Right cardiac atrium (tissue), 5 donors: Measurements from ENCODE around the gene NSMF. TPM values are rescaled to one million over a fixed set of nuclear protein-coding genes. Genes with fewer than 3 reads are reported as not detected.
A peak's percentile ranks its signal among the peaks of the same experiment; 100 is the strongest.

Source experiments
- ATAC-seq, 2 donors: fragments of 200-7000 bp; cut with Tn5 transposase; one replicate each; pipeline versions ENCODE4 v1.8.0 to v1.9.1; 2020; ENCODE audit warnings: moderate library complexity in 2 of 2, mild to moderate bottlenecking in 1 of 2
- DNase-seq, 3 donors: peaks; one replicate each; pipeline ENCODE4 v3.0.0-alpha.2; 2020
- H3K27ac ChIP-seq: one replicate; pipeline ENCODE4 v1.5.1; 2013; ENCODE audit warnings: mild to moderate bottlenecking, low read length, control low read depth, moderate library complexity
- H3K27me3 ChIP-seq: one replicate; pipeline ENCODE4 v1.6.1; 2013; ENCODE audit not compliant: control insufficient read depth, insufficient read depth
- H3K4me1 ChIP-seq: one replicate; pipeline ENCODE4 v1.6.1; 2013; ENCODE audit warnings: low read length; ENCODE audit not compliant: control insufficient read depth, insufficient read depth
- H3K4me3 ChIP-seq: one replicate; pipeline ENCODE4 v1.5.1; 2013; ENCODE audit warnings: low read length, control low read depth
- H3K9me3 ChIP-seq: one replicate; pipeline ENCODE4 v1.6.1; 2013; ENCODE audit warnings: low read length; ENCODE audit not compliant: control insufficient read depth
- WGBS: extraction: QIAGEN DNeasy Blood & Tissue Kit; methylation state at CpG from one replicate; pipeline ENCODE4 v1.1.7; 2013; 5-methylcytosine and 5-hydroxymethylcytosine counted together
- intact Hi-C, 4 donors: fragments of 100-400 bp; cut with DNase I; formaldehyde crosslinking; loops; one replicate each; pipeline versions ENCODE4 v1.11.0 to v1.14.0; 2022 to 2023
- polyA plus RNA-seq: library from polyadenylated mRNA; stranded (reverse); fragments of 200-250 nt; gene quantifications from one replicate; pipeline ENCODE4 v1.2.3, GENCODE V29; 2013
- total RNA-seq, 4 donors: library from RNA; stranded (reverse); fragmentation: NEBNext Ultra II Directional; extraction: Animal tissue kit (Norgen Biotek cat#: 25700); gene quantifications; one replicate each; pipeline ENCODE4 v1.2.1, GENCODE V29; 2021
- donor health status: healthy with polysubstance abuse.
- donor health status: DM: no; HTN: yes; CAD: no.
- donor health status: DM: no; HTN: no; CAD: no.
- donor health status: DM: no; HTN: yes; CAD: no; lungs with severe emphysema.
- donor health status: DM: yes; HTN: yes; CAD: no.

NSMF gene
- total and polyA plus RNA-seq, 5 donors = 12.4 to 25.5 (median 18.8) TPM

DNA sequence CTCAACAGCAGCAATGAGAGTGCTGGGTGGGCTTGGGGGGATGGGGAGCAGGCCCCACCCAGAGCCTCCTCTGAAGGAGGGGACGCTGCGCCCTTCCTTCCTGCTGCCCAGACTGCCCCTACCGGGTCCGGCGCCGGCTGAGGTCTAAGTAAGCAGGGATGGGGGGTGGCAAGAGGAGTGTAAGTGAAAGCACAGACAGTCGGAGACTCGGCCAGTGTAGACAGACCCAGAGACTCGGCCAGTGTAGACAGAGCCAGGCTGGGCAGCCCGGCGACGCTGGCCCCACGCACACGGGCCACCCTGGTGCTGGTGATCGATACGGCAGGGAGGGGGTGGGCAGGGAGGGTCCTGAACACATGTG is 10.6 kb downstream of the NSMF start:
- ATAC-seq = no peak

DNA sequence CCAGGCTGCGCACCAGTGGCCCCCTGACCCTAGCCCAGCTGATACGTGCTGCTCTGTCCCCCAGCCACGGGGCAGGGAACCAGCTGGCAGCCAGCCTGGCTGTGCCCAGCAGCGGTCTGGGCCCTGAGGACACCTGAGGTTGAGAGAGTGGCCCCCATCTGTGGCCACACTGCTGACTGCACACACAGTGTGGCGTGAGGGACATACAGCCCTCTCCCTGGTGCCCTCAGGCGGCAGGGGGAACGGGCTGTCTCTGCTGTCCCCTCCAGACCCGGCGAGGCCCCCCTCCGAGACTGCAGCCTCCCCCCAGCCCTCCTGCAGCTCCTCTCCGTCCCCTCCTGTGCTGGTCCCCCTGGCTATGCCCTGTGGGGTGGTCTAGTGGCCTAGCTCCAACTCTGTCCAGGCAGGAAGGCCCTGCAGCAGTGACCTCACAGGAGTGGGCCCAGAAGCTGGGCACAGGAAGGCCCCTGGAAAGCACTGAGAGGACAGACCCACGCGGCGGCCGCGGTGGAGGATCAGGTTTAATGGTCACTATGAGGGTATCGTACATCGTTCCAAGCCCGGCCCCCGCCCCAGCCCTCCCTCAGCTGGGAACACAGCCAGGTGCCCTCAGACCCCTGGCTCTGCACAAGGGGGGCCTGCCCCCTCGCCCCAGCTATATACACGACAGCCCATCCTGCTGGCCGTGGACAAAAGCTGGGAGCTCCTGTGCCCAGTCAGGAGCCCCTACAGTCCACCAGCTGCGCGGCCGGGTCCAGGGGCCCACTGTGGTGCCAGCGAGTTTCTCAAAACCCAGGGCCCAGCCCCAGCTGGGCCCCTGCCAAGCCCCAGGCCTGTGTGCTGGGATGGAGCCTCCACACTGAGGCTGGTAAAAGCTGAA is 11.2 kb downstream of the NSMF start:
- peak; percentile 18 to 64 (median 55) for DNase-seq
- 82% methylated on average over 27 of the region's 27 CpGs for WGBS
- Histone ChIP-seq H3K27ac (no peak overlapping the region), H3K4me3 (no peak overlapping the region), H3K4me1 (no peaks in the 10 kb centered on the region), H3K27me3 (no peaks in the 10 kb centered on the region), H3K9me3 (no peaks in the 10 kb centered on the region)
- peak in 1 of 2 donors; percentile 16 for ATAC-seq
- intact Hi-C loops = no loop called here

More for the DNA sequence above, 10.6 kb downstream of the NSMF start:
- intact Hi-C loops = no loop called here
- Histone ChIP-seq H3K4me3 (no peak overlapping the region), H3K4me1 (no peaks in the 10 kb centered on the region), H3K27me3 (no peaks in the 10 kb centered on the region), H3K27ac (no peak overlapping the region), H3K9me3 (no peaks in the 10 kb centered on the region)
- peak in 2 of 3 donors; percentile 28 to 50 for DNase-seq
- 92% methylated on average over 16 of the region's 16 CpGs for WGBS

DNA sequence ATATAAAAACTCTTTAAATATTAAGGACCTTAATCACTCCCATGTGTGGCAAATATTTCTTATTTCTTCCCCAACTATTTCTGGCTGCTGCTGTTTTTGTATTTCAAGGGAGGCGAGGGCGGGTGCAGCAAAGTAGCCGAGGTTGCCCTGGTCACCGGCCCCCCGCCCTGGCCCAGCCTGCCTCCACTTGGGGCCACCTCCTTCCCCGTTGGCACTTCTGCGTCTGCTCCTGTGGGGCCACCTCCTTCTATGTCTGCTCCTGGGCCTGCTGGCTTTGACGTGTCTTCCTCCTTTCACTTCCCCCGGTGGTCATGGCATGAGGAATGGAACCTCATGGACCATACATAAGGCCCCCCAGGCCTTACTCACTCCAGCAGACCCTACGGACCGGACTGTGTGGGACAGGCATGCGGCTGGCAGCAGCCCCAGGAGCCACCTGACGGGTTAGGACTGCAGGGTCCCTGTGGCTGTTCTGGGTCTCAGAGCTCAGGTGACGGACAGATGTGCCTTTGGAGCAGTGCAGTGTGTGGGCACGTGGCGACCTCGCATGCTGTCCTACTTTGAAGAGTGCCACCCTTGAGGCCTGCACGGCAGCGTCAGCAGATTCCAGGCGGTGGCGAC is 12.2 kb downstream of the NSMF start:
- peak; percentile 16 to 59 (median 57) for DNase-seq
- WGBS = 73% methylated on average over 21 of the region's 21 CpGs
- no peaks in the 10 kb centered on the region for H3K27me3 ChIP-seq
- H3K4me1 ChIP-seq = no peaks in the 10 kb centered on the region
- no peak overlapping the region for H3K27ac ChIP-seq
- intact Hi-C loops = no loop called here
- no peaks in the 10 kb centered on the region for H3K9me3 ChIP-seq
- H3K4me3 ChIP-seq = no peak overlapping the region
- peak in 1 of 2 donors; percentile 5 for ATAC-seq

DNA sequence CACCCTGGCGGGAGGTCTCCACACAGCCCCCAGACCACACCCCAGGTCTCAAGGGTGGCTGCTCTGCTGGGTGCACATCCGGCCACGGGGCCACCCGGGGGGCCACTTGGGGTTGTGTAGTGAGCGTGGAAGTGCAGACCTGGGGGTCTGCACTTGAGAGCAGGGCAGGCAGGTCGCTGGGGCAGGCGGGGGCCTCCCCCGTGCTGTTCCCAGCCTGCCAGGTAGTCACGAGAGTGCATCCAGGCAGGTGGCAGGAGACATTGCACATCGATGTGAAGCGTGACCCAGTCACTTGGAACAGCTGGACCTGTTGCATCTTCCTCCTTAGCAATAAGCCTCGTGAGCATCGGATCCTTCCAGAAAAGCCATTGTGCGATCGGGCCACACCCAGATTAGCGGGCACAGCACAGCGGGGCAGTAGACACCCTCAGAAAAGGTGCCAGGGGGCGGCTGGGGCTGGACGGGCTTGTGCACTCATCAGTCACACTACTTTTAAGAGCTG is 13.2 kb downstream of the NSMF start:
- 60% methylated on average over 19 of the region's 19 CpGs for WGBS
- H3K9me3 ChIP-seq = no peaks in the 10 kb centered on the region
- DNase-seq = peak; percentile 14 to 55 (median 36)
- intact Hi-C loops = no loop called here
- H3K27me3 ChIP-seq = no peaks in the 10 kb centered on the region
- H3K27ac ChIP-seq = no peak overlapping the region
- no peak overlapping the region for H3K4me3 ChIP-seq
- H3K4me1 ChIP-seq = no peaks in the 10 kb centered on the region
- peak in 1 of 2 donors; percentile 10 for ATAC-seq

DNA sequence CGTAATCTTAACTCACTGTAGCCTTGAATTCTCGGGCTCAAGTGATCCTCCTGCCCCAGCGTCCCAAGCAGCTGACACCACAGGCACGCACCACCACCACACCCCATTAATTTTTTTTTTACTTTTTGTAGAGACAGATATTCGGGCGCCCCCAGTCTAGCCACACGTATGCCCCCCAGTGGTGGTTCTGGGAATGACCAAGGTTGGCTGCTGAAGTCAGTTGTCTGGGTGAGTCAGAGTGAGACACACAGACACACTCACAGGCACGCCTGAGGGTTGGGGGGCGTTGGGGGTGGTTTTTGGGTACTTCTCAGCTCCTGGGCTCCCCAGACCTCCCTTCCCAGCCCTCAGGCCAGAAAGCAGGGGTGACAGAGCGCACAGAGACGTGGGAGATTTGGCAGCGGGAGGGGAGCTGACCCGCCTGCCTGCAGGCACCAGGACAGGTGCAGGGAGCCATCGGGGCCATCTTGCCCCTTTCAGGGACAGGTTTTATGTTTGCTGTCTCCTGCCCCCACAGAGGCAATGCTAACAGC is 13.8 kb downstream of the NSMF start:
- WGBS = 18% methylated on average over 14 of the region's 14 CpGs
- DNase-seq (peak; percentile 76 to 92 (median 90)), ATAC-seq (peak; percentile 47 to 60)
- intact Hi-C loops = no loop called here
- Histone ChIP-seq H3K27me3 (no peaks in the 10 kb centered on the region), H3K27ac (no peak overlapping the region), H3K4me1 (no peaks in the 10 kb centered on the region), H3K9me3 (no peaks in the 10 kb centered on the region), H3K4me3 (no peak overlapping the region)

DNA sequence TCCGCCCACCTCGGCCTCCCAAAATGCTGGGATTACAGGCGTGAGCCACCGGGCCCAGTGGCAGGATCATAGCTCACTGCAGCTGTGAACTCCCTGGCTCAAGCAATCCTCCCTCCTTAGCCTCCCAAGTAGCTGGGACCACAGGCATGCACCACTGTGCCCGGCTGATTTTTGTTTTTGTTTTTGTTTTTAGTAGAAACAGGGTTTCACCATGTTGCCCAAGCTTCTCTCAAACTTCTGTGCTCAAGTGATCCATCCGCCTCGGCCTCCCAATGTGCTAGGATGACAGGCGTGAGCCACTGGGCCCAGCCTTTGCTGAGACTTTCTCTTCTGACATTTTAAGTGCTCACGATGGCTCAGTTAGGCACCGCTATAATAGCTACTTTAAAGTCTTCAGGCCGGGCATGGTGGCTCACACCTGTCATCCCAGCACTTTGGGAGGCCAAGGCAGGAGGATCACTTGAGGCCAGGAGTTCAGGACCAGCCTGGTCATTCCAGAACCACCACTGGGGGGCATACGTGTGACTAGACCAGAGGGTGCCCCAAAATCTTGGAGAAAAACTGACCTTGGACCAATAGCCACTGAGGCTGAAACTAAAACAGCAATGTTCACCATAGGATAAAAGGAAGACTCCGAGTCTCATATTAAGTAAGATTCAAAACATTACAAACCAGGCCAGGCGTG is 14.9 kb downstream of the NSMF start:
- Histone ChIP-seq H3K27me3 (no peaks in the 10 kb centered on the region), H3K4me1 (no peaks in the 10 kb centered on the region), H3K4me3 (no peak overlapping the region), H3K27ac (no peak overlapping the region), H3K9me3 (no peaks in the 10 kb centered on the region)
- ATAC-seq (no peak), DNase-seq (no peak)
- intact Hi-C loops = no loop called here
- 86% methylated on average over 14 of the region's 14 CpGs for WGBS

DNA sequence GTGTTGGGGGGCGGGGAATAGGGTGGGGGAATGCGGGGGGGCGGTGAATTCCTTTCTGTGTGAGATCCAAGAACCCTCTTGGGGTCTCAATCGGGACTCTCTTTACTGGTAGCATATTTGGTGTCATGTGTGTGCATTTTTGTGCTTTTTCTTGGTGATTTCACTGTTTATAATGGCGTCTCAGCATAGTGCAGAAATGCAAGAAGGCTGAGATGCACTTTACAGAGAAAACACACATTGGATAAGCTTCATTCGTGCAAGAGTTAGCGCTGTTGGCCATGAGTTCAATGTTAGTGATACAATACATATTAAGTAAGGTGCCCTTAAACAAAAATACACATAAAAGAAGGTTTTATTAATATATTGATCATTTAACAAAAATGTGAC is 17.2 kb downstream of the NSMF start:
- Histone ChIP-seq H3K4me1 (no peaks in the 10 kb centered on the region), H3K27ac (no peak overlapping the region), H3K4me3 (peak overlapping the region; percentile 51), H3K9me3 (no peaks in the 10 kb centered on the region), H3K27me3 (no peaks in the 10 kb centered on the region)
- ATAC-seq (no peak), DNase-seq (no peak)
- WGBS = 18% methylated on average over 7 of the region's 7 CpGs
- intact Hi-C loops = no loop called here

DNA sequence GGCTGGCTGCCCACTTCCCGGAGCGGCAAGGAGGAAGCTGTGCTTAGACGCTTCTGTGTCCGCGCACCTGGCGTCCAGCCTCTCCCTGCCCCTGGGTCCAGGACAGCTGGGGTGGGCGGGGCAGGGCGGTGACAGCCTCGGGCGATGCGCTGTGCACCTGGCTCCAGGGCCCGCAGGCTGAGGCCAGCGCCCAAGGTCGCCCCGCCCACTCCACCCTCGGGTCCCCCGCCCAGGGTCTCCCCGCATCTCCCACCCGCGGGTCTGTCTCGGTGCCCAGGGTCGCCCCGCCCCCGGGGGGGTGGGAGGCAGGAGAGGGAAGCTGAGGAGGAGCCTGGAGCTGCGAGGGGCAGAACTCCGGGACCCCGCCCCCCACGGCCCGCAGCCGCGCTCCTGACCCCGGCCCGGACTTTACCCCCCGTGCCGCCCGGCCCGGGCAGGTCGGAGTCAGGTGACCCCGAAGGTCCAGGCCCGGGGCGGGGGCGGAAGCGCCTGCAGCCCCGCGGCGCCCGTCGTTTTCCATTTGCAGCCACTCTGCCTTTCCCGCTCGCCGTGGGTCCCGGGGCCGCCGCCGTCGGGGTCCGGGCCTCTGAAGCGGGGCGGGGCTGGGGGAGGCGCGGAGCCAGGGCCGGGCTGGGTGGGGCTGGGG is 17.7 kb downstream of the NSMF start, which contains the start of gene ENTPD8:
TSS of gene ENTPD8 (minus strand) at position 69 of the 646 bp plus-strand sequence. CDS start 3,072 bp downstream, outside the sequence.
- ATAC-seq (peak; percentile 20 to 32), DNase-seq (peak; percentile 30 to 69 (median 65))
- no peaks in the 10 kb centered on the region for H3K27me3 ChIP-seq
- 1% methylated on average over 62 of the region's 62 CpGs for WGBS
- no peaks in the 10 kb centered on the region for H3K4me1 ChIP-seq
- peak within 1 kb of the TSS; percentile 51 for H3K4me3 ChIP-seq
- H3K9me3 ChIP-seq = no peaks in the 10 kb centered on the region
- intact Hi-C loops = no loop called here
- H3K27ac ChIP-seq = no peak within 1 kb of the TSS

DNA sequence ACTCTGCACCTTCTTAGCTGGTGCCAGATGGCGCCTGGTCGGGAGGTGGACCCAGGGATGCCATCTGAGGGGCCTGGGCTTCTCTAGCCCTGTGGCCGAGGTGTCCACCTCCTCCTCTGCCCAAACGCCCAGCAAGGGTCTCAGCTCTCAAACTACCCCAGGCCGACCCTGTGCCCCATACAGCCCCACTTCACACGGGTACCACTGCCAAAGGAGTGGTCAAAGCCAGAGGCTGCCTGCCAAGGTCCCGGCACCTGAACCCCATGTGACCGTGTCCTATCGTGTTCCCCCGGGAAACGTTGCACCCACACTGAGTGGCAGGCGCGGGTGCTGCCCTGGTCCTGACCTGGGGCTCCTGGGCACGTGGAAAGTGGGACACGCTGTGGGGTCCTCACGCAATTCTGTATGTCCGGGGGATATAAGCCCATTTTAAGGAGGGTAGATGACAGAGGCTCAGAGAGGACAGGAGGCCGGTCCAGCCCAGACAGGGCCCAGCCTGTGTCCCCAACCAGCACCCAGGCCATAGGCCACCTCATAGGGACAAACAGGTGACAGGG is 19.9 kb downstream of the NSMF start:
- H3K4me1 ChIP-seq = no peaks in the 10 kb centered on the region
- WGBS = 69% methylated on average over 18 of the region's 18 CpGs
- no peaks in the 10 kb centered on the region for H3K9me3 ChIP-seq
- H3K27ac ChIP-seq = no peak overlapping the region
- ATAC-seq (no peak), DNase-seq (peak; percentile 9 to 41 (median 34))
- H3K4me3 ChIP-seq = no peak overlapping the region
- intact Hi-C loops = no loop called here
- H3K27me3 ChIP-seq = no peaks in the 10 kb centered on the region

DNA sequence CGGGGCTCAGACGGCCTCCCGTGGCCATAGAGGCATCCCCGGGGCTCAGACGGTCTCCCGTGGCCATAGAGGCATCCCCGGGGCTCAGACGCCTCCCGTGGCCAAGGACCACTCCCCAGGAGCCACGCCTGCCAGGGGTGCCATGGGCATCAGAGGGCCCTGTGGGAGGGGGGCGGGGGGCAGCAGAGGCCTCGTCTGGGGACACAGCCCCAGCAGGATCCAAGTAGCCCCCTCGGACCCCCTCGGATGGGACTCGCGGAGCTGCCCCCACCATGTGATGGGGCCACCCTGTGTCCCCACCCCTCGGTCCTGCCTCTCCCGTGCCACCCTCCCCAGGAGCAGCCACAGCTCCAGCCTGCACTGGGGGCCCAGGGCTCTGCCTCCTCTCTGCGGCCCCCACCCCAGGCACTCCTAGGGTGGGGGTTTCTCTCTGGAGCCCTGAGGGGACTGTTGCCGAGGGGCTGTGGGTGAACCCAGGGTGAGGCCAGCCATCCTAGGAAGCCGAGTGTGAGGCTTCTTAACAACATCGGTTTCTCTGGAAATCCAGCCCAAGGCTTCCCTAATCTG is 20.5 kb downstream of the NSMF start:
- 83% methylated on average over 22 of the region's 22 CpGs for WGBS
- no peak overlapping the region for H3K4me3 ChIP-seq
- intact Hi-C loops = no loop called here
- H3K4me1 ChIP-seq = no peaks in the 10 kb centered on the region
- H3K27ac ChIP-seq = no peak overlapping the region
- H3K27me3 ChIP-seq = no peaks in the 10 kb centered on the region
- DNase-seq (peak; percentile 10 to 58 (median 32)), ATAC-seq (no peak)
- H3K9me3 ChIP-seq = no peaks in the 10 kb centered on the region
